Stimulated activated CD4-positive, alpha-beta T cell treated with anti-CD3 and anti-CD28 coated beads, Interleukin-12 subunit alpha, Interleukin-12 subunit beta, amount 100 ng/mL, for 48 hours (primary cell): Measurements from ENCODE around the gene TBC1D16.

Experiments
- DNase-seq, 3 donors: peaks; one replicate each; pipeline ENCODE4 v3.0.0-alpha.2; 2020; ENCODE audit warnings: low read depth in 2 of 3, low spot score in 1 of 3

TBC1D16 gene

DNA sequence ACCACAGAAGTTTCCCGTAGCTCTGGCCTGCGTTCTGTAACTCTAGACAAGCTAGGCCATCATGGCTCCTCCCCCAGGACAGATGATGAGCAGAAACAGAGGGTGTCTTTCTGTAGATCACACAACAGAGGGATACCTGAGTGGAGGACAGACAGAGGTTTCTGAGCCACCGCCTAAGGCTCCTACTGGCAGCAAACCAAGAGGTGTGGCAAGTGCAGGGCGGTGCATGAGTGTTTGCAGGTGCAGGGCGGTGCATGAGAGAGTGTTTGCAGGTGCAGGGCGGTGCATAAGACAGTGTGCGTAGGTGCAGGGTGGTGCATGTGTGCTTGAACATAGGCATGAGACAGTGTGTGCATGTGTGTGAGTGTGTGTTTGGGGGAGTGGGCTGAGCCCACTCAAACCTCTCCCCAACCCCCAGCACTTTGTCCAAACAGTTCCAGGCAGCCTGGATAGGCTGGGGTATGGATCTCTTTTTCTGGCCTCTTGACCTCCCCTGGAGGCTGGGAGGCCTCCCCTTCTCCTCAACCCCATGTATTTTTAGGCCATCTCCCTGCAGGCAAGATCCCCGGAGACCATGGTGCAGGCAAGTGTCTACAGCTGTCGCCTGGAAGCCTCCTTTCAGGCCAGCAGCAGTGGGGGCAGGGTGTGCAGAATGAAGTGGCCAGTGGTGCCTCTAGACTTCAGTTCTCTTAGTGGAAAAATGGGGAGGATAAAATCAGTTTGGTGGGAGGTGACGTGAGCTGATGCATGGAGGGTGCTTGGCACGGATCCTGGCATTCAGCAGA is 143.0 kb downstream of the TBC1D16 start:
- no peak for DNase-seq

DNA sequence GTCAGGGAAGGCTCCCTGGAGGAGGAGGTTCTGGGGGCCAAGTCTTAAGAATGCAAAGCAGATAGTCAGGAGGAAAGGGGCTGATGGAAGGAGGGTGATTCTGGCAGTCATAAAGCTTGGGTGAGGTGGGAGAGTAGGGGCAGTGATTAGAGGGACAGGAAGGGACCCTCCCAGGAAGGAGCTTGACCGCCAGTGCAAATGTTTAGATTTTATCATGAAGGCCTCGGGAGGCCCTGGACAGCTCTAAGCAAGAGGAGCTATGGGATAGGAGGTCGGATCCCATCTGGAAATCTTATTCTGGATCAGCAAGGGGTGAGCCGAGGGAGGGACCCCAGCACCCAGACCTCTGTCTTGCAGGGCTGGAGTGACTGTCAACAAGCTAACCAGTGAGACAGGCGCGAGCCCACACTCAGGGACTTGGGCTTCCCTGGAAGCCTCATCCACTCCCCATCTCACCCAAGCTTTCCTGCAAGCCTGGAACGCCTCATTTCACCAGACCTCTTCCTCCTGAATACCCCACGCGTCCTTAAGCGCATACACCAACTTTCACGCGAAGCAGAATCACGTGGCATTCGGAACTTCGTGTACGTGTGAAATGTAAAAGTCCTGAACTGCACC is 144.4 kb downstream of the TBC1D16 start:
- DNase-seq: no peak

DNA sequence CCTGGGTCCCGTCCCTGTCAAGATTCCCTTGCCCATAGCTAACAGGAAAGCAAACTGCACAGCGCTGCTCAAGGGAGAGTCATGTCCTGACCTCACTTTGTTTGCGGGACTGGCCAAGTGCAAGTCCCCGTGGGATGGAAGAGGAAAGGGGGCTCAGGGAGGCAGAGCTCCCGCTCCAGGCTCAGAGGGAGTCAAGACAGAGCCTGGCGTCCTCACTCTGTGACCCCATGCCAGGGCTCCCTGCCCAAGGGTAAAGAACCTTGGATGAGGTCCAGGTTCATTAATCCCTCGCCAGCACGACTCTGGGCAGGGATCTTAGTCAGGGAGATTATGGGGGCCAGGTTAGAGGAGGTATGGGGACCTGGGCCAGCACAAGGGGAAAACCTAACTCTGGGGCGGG is 145.0 kb downstream of the TBC1D16 start:
- DNase-seq: no peak

DNA sequence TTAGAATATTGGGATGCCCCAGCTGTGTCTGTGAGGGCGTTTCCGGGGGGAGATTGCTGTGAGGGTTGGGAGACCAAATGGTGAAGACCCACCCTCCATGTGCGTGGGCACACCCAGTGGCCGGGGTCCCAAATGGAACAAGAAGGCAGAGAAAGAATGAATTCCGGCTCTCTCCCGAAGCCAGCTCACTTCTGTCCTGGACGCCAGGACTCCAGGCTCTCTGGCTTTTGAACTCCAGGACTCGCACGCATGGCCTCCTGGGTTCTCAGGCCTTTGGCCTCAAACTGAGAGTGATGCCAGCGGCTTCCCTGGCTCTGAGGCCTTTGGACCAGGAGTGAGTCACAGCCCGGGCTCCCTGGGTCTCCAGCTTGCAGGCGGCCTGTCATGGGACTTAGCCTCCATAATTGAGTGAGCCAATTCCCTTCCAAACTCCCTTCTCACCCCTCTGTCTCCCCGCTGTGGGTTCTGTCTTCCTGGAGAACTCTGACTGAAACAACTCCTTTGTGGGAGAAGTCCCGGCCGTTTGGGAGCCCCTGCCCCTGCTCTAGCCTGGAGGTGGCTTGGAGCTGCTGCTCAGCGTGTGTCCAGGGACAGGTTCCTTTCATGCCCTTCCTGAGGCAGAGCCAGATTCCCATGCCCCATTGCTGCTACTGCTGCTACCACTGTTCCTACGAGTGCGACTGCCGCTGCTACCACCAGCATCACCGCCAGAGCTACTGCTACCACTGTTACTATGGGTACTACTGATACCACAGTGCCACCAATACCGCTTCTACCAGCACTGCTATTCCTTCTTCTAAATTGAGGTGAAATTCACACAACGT is 146.6 kb downstream of the TBC1D16 start:
- no peak for DNase-seq

DNA sequence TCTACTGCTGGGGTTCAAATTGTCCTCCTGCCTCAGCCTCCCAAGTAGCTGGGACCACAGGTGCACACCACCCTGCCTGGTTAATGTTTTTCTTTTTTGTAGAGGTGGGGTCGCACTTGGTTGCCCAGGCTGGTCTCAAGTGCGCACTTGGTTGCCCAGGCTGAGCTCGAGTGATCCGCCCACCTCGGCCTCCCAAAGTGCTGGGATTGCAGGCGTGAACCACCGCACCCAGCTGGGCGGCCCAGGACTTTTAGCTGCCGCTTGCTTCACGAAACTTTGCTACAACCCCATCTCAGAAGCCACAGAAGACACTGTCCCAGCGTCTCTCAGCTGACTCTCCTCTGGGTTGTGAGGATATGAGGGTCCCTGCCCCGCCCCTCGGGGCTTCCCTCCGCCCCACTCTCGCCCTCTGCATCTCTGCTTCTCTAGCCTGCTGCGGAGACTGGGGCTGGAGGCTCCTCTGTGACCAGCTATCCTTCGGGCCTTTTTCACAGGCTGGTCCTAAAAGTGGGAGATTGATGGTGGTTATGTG is 147.6 kb downstream of the TBC1D16 start:
- DNase-seq: no peak

GRCh38 chr17:79887451-79887991 is 148.2 kb downstream of the TBC1D16 start:
- no peak for DNase-seq

GRCh38 chr17:79883202-79883601 is 152.5 kb downstream of the TBC1D16 start:
- DNase-seq: no peak
